Smooth muscle cell of the umbilical artery (primary cell): ENCODE results near the gene AK8. TPM values are rescaled to one million over a fixed set of nuclear protein-coding genes. Genes with fewer than 3 reads are reported as not detected.

Experiments
- total RNA-seq: library from RNA; depleted of rRNA; stranded (reverse); fragments of >200 nt; gene quantifications from 2 replicates; pipeline ENCODE4 v1.2.3, GENCODE V29; 2014

AK8 gene, protein sequence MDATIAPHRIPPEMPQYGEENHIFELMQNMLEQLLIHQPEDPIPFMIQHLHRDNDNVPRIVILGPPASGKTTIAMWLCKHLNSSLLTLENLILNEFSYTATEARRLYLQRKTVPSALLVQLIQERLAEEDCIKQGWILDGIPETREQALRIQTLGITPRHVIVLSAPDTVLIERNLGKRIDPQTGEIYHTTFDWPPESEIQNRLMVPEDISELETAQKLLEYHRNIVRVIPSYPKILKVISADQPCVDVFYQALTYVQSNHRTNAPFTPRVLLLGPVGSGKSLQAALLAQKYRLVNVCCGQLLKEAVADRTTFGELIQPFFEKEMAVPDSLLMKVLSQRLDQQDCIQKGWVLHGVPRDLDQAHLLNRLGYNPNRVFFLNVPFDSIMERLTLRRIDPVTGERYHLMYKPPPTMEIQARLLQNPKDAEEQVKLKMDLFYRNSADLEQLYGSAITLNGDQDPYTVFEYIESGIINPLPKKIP
- under 0.01 and 0.14 TPM in 2 replicates for total RNA-seq

DNA sequence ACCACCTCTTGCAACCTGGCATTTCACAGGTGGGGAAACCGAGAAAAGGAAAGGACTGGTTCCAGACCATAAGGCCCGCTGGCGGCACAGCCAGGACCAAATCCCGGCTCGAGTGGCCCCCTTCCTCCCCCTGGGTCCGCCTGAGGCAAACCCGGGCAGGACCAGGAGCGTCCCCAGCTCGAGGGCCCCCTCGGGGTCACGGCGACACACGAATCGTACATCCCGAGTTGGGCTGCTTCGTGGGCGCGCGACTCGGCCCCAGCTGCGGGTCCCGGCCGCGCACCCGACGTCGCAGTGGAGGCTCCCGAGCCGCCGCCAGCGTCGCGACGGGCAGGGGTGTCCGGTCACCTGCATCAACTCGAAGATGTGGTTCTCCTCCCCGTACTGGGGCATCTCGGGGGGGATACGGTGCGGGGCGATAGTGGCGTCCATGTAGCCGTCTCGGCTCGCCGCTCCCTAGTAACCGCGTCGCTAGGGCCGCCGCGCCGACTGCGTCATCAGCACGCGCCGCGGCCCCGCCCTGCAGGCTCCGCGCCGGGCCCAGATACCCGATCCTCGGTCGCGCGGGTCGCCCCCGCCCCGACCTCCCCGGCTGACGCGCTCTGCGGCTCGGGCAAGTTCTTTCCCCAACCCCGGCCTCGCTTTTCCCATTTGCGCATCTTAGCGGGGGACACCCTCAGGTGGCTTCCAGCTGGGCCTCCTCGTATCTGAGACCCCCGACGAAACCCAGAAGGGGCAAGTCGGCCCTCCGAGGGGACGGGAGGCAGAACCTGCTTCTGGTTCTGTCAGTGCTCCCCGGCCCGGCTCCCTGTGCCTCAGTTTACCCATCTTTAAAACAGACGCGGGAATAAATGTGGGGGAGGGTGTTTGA lies at the start of gene AK8:
Gene AK8, minus strand, starts transcription at position 461 of the 871 bp plus-strand sequence. Its CDS starts 29 bp downstream, at position 432.

DNA sequence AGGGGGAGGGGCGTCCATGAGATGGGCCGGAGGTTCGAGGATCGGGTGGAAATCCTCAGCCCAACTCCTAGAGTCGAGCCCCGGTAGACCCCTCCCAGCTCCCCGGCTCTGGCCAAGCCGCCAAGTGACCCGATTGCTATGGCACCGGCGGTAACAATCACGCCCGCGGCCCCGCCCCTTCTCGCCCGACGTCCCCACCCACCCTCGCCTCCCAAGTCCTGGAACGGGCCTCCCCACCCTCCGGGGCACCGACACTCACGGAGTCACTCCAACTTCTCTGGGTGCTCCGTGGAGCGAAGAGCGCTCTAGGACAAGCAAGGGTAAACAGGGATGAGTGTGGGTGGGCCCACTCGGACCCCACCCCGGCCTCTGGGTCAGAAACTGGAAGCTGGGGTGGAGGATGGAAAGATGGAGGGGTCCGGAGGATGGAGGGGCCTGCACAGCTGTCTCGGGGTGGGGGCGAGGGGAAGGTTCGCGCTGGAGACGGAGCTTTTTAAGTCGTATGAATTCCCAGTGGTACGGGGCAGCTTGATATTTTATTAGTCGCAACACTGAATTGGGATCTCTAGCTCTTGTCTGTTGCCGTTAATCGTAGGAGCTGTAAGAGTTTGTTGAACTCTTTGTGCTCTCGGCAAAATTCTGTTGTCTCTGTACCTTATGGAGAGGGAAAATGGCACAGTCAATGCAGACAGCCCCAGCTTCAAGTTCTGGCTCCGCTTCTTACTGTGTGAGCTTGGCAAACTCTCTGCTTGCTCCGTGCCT lies 792 bp upstream of the AK8 start, which contains the start of gene SPACA9:
Gene SPACA9, plus strand, starts transcription at position 204 of the 762 bp plus-strand sequence. CDS start 5,050 bp downstream, outside the sequence.

Other genes with a start within 250 kb of the AK8 start
- gene DDX31, start 208.3 kb downstream of the AK8 start, total RNA-seq, result 13.4 and 20.5 TPM in 2 replicates
- gene GTF3C4, start 207.8 kb downstream of the AK8 start, total RNA-seq, result 11.0 and 15.6 TPM in 2 replicates
- gene SPACA9, start 614 bp upstream of the AK8 start, total RNA-seq, result 2.4 and 2.5 TPM in 2 replicates
- gene TSC1, start 66.3 kb upstream of the AK8 start, total RNA-seq, result 42.2 and 45.6 TPM in 2 replicates
- 0.05 TPM in 1 of 2 replicates, not detected in the other for gene GFI1B, start 100.4 kb upstream of the AK8 start, total RNA-seq
- gene GTF3C5, start 152.7 kb upstream of the AK8 start, total RNA-seq, result 24.9 and 30.1 TPM in 2 replicates
- 0.30 and 0.46 TPM in 2 replicates for gene CEL, start 183.7 kb upstream of the AK8 start, total RNA-seq
- 24.9 and 40.5 TPM in 2 replicates for gene RALGDS, start 243.0 kb upstream of the AK8 start, total RNA-seq